Subcutaneous adipose tissue (tissue), 4 donors: ENCODE measurements around the gene TMEM151B. TPM values are rescaled to one million over a fixed set of nuclear protein-coding genes. Genes with fewer than 3 reads are reported as not detected.

Source experiments
- CTCF ChIP-seq: fragments of 450-650 bp; IDR thresholded peaks from one replicate; pipeline ENCODE4 v1.5.1; 2016; ENCODE audit warnings: low read depth, mild to moderate bottlenecking, control low read depth, antibody characterized with exemption, moderate library complexity
- total RNA-seq, 4 donors: library from RNA; depleted of rRNA; stranded (reverse); fragments of >200 nt; gene quantifications; one replicate each; pipeline ENCODE4 v1.1.0, GENCODE V29; 2016

TMEM151B gene
- total RNA-seq, 4 donors from 2014 or later, result not detected

DNA sequence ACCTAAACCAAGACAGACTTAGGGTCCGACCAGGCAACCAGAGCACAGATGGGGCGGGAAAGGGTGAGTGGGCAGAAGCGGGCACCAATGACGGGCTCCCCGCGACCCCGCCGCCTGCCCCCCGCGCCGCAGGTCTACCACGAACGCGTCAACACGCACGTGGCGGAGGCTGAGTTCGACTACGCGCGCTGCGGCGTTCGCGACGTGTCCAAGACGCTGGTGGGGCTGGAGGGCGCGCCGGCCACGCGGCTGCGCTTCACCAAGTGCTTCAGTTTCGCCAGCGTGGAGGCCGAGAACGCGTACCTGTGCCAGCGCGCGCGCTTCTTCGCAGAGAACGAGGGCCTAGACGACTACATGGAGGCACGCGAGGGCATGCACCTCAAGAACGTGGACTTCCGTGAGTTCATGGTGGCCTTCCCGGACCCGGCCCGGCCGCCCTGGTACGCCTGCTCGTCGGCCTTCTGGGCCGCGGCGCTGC lies 5.1 kb downstream of the TMEM151B start:
- TF ChIP-seq CTCF, result no peak

- TF ChIP-seq CTCF, result no peak
Measured at GRCh38 chr6:44275749-44276648, 5.7 kb downstream of the TMEM151B start.

DNA sequence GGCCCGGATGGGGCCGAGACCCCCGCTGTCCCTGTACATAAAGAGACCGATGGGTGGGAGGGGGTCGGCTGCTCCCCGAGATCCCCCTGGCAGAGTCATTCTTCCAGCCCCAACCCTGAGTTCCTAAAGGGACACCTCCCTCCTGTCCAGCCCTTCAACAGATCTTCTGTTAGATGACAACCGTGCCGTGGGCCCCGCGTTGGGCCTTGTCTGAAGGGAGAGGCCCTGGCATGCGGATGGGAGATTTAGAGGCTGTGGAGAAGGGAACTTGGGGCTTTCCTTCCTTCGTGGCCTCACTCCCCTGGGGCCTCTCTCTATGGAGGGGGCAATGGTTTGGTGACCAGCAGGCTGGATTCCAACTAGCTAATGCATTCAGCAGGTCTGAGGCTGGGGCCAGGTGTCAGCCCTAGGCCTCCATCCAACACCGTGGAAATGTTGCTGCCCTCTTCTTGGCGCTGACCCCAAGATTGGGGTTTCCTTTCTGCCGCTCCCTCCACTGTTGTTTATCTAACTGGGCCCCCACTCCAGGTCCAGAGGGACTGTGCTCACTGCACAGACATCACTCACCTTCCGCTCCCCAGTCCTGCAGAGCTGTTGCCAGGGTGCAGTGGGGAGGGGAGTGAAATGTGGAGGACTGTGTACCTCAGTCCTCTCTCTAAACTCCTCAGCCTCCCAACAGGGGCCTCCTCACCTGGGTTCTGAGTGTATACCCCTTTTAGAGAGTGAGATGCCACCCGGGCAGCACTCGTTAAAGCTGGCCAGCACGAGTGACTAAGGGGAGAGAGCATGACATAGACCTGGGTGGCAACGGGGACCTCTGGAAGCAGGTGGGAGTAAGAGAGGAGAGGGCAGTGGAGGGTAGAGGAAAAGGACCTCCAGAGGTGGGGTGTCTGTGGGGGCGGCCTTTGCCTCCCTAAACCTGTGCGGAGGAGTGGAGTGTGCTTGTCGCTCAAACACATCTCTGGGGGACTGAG lies 6.7 kb downstream of the TMEM151B start:
- TF ChIP-seq CTCF, result no peak

- no peak for TF ChIP-seq CTCF
Measured at GRCh38 chr6:44277763-44278162, 7.5 kb downstream of the TMEM151B start.

DNA sequence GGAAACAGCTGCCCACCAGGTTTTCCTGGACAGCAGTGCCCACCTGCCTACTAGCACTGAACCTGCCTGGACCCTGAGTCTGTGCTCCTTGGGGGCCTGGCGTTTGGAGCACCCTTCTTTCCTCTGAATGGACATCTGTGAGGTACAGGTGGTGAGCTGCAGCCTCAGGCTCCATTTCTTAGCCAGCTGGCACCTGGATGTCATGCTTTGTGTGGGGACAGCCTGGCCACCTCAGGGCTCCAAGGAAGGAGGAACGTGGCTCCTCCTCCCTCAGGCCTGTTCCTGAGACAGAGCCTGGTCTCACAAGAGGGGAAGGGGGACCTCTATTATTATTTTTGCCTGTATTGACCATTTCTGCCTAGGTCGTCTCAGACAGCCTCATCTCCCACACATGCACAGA lies 8.1 kb downstream of the TMEM151B start:
- TF ChIP-seq CTCF, result no peak

DNA sequence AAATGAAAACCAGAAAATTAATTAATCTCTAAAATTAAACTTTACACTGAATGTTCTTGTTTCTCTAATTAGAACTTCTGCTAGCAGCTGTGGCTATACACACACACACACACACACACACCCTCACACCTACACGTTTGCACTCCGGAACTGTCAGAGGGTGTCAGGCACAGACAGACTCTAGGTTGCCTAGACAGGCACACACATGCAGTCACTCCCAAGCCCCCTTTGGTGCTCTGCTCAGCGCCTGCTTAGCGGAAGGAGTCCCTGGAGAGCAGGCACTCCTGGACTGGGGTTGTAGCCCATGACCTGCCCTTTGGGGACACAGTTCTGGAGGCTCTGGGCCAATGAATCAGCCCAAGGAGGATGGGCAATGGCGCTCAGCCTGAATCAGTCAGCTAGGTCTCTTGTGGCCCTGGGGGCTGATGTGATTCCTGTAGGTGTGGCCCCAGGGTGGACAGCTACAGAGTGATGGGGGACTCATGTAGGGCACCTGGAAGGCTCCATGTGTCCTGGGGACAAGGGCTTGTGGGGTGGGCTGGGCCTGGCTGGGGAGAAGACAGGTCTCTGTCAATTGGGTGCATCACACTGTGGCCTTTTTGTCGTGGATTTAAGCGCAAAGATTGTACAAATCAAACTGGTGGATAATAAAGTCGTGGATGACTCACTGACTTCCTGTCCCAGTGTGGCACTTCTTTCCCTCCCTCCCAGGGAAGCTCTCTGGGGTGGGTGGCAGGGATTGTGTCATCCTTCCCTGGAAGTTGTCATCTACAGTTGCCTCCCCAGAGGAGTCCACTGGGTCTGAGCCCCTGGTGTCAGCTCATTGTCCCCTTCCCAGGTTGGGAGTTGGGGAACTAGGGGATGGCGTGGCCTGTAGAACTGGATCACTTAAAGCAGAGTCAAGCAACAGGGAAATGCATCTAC lies 8.8 kb downstream of the TMEM151B start:
- no peak for TF ChIP-seq CTCF
